ENCODE data around the gene MCM8. TPM values are rescaled to one million over a fixed set of nuclear protein-coding genes. Genes with fewer than 3 reads are reported as not detected.
"Not testable (repeated sequence)": the region's sequence is repeated elsewhere in the genome, so short reads cannot be mapped to it uniquely, and the experiment has no call there.

Gene MCM8
- total and polyA plus RNA-seq, 12 donors, result 2.0 to 8.9 (median 6.4) TPM

DNA sequence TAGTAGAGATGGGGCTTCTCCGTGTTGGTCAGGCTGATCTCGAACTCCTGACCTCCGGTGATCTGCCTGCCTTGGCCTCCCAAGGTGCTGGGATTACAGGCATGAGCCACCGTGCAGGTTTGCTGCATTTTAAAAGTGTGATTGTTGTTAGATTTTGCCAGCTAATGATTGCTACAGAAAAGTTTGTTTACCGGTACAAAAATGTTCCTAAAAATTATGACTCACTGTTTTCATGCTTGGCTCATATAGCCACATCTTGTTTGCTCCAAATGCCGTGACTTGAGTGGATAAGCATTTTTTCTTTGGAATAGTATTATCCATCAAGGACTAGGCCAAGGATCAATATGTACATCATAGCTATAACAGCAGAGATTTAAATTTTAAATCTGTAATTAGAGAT is 79.1 kb downstream of the MCM8 start:
- Histone ChIP-seq H3K9me3 (peaks cover 0 to 12% (median 7%) of the 10 kb centered on the region in 11 donors), H3K27ac (peak overlapping the region in 1 of 10 donors; percentile 13), H3K4me1 (peaks cover 0 to 62% (median 33%) of the 10 kb centered on the region in 9 donors), H3K27me3 (no peaks in the 10 kb centered on the region), H3K4me3 (no peak overlapping the region), H3K36me3 (peaks cover 0 to 65% (median 22%) of the 10 kb centered on the region in 9 donors)
- WGBS, 2 donors, result 73 to 76% methylated on average over 6 of the region's 6 CpGs
- TF ChIP-seq, protein P1, sequence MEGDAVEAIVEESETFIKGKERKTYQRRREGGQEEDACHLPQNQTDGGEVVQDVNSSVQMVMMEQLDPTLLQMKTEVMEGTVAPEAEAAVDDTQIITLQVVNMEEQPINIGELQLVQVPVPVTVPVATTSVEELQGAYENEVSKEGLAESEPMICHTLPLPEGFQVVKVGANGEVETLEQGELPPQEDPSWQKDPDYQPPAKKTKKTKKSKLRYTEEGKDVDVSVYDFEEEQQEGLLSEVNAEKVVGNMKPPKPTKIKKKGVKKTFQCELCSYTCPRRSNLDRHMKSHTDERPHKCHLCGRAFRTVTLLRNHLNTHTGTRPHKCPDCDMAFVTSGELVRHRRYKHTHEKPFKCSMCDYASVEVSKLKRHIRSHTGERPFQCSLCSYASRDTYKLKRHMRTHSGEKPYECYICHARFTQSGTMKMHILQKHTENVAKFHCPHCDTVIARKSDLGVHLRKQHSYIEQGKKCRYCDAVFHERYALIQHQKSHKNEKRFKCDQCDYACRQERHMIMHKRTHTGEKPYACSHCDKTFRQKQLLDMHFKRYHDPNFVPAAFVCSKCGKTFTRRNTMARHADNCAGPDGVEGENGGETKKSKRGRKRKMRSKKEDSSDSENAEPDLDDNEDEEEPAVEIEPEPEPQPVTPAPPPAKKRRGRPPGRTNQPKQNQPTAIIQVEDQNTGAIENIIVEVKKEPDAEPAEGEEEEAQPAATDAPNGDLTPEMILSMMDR (IDR thresholded peaks at IDR 0.05), result no peak
- no peak for DNase-seq
- intact Hi-C loops (cut with DNase I), result no loop called here
- ATAC-seq, result no peak

DNA sequence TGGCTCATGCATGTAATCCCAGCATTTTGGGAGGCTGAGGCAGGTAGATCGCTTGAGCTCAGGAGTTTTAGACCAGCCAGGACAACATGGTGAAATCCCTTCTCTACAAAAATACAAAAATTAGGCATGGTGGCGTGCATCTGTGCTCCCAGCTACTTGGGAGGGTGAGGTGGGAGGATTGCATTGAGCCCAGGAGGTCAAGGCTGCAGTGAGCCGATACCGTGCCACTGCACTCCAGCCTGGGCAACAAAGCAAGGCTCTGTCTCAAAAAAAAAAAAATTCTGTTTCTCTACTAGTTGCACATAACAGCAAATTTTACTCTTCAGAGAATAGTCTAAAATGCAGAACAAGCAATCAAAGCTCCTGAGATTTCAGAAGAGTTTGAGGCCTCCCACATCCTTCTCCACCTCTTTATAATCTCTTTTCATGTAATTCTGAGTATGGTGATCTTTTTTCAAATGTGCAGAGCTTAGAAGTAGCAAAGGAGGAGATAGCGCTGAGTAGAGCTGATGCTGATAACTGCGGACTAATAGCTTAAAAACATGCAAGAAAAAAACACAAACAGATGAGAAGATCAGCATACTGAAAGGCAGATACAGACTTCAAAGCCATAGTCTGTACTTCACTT is 80.1 kb downstream of the MCM8 start:
- intact Hi-C loops (cut with DNase I), result no loop called here
- ATAC-seq, result no peak
- Histone ChIP-seq H3K27ac (peak overlapping the region in 2 of 10 donors; percentile 21), H3K4me1 (peaks cover 0 to 72% (median 42%) of the 10 kb centered on the region in 9 donors), H3K4me3 (no peak overlapping the region), H3K27me3 (no peaks in the 10 kb centered on the region), H3K36me3 (peaks cover 0 to 65% (median 16%) of the 10 kb centered on the region in 9 donors), H3K9me3 (peaks cover 0 to 2% (median 0%) of the 10 kb centered on the region in 11 donors)
- no peak for DNase-seq
- TF ChIP-seq, protein P1 (IDR thresholded peaks at IDR 0.05), result no peak
- WGBS, 2 donors, result 63 to 67% methylated on average over 6 of the region's 6 CpGs

GRCh38 chr20:6032907-6033306 is 82.5 kb downstream of the MCM8 start:
- H3K9me3 ChIP-seq; DNase-seq; H3K27me3 ChIP-seq; H3K4me3 ChIP-seq; intact Hi-C loops (cut with DNase I); ATAC-seq: not testable (repeated sequence)
- Histone ChIP-seq H3K36me3 (peaks cover 0 to 73% (median 30%) of the 10 kb centered on the region in 9 donors), H3K27ac (peak overlapping the region in 5 of 10 donors; percentile 14 to 87 (median 80)), H3K4me1 (peaks cover 0 to 87% (median 47%) of the 10 kb centered on the region in 9 donors)
- WGBS, 2 donors, result 95 to 97% methylated on average over 8 of the region's 8 CpGs

GRCh38 chr20:6034134-6034969 is 83.9 kb downstream of the MCM8 start:
- peak overlapping the region; percentile 13 to 87 (median 72) for H3K27ac ChIP-seq
- no peaks in the 10 kb centered on the region for H3K27me3 ChIP-seq
- TF ChIP-seq, protein P1 (IDR thresholded peaks at IDR 0.05), result no peak
- peaks cover 0 to 77% (median 30%) of the 10 kb centered on the region in 9 donors for H3K36me3 ChIP-seq
- peaks cover 0 to 84% (median 46%) of the 10 kb centered on the region in 9 donors for H3K4me1 ChIP-seq
- H3K9me3 ChIP-seq, result no peaks in the 10 kb centered on the region
- DNase-seq (no peak), ATAC-seq (peak; percentile 66 to 92 (median 86))
- no peak overlapping the region for H3K4me3 ChIP-seq
- intact Hi-C loops (cut with DNase I), result no loop called here
- 17 to 34% methylated on average over 2 of the region's 2 CpGs for WGBS, 2 donors

All from heart right ventricle (tissue), 16 donors.